Measurements from ENCODE around the gene PPP6R1. TPM values are rescaled to one million over a fixed set of nuclear protein-coding genes. Genes with fewer than 3 reads are reported as not detected.

The PPP6R1 gene
- total and polyA plus RNA-seq, 2 of the 13 experiments (the other 11 are each of a cell fraction or from before 2014, with no cell fraction given) = 25.8 to 54.0 TPM

- TF ChIP-seq, protein P1, sequence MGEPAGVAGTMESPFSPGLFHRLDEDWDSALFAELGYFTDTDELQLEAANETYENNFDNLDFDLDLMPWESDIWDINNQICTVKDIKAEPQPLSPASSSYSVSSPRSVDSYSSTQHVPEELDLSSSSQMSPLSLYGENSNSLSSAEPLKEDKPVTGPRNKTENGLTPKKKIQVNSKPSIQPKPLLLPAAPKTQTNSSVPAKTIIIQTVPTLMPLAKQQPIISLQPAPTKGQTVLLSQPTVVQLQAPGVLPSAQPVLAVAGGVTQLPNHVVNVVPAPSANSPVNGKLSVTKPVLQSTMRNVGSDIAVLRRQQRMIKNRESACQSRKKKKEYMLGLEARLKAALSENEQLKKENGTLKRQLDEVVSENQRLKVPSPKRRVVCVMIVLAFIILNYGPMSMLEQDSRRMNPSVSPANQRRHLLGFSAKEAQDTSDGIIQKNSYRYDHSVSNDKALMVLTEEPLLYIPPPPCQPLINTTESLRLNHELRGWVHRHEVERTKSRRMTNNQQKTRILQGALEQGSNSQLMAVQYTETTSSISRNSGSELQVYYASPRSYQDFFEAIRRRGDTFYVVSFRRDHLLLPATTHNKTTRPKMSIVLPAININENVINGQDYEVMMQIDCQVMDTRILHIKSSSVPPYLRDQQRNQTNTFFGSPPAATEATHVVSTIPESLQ (CRISPR knock-in tag; conservative IDR thresholded peaks at IDR 0.05) = no peak
- TF ChIP-seq HDAC6 (IDR thresholded peaks at IDR 0.05; ENCODE audit: low read depth, low read length) (no peak), GPN1 (CRISPR knock-in tag; IDR thresholded peaks at IDR 0.05; ENCODE audit: borderline replicate concordance) (no peak), NFAT5 (CRISPR knock-in tag; IDR thresholded peaks at IDR 0.05) (no peak), HCFC1 (IDR thresholded peaks at IDR 0.05; ENCODE audit: low read depth, low read length) (peak; percentile 28; the same call in 1 of the 2 replicates), ZNF547 (CRISPR knock-in tag; IDR thresholded peaks at IDR 0.05) (no peak), JDP2 (CRISPR knock-in tag; IDR thresholded peaks at IDR 0.05; ENCODE audit: borderline replicate concordance) (no peak), ZNF138 (CRISPR knock-in tag; IDR thresholded peaks at IDR 0.05; ENCODE audit: low read depth) (no peak), FOXK1 (CRISPR knock-in tag; IDR thresholded peaks at IDR 0.05; ENCODE audit: borderline replicate concordance, low read depth) (no peak), ZSCAN22 (CRISPR knock-in tag; IDR thresholded peaks at IDR 0.05) (no peak), RBM39 (IDR thresholded peaks at IDR 0.05; ENCODE audit: low read depth, low read length, poor library complexity, severe bottlenecking) (no peak), TRIM24 (CRISPR knock-in tag; IDR thresholded peaks at IDR 0.05) (no peak), NR3C1 (CRISPR knock-in tag; IDR thresholded peaks at IDR 0.05) (no peak), E2F2 (CRISPR knock-in tag; IDR thresholded peaks at IDR 0.05; ENCODE audit: borderline replicate concordance) (no peak)
- TF ChIP-seq, protein P2, sequence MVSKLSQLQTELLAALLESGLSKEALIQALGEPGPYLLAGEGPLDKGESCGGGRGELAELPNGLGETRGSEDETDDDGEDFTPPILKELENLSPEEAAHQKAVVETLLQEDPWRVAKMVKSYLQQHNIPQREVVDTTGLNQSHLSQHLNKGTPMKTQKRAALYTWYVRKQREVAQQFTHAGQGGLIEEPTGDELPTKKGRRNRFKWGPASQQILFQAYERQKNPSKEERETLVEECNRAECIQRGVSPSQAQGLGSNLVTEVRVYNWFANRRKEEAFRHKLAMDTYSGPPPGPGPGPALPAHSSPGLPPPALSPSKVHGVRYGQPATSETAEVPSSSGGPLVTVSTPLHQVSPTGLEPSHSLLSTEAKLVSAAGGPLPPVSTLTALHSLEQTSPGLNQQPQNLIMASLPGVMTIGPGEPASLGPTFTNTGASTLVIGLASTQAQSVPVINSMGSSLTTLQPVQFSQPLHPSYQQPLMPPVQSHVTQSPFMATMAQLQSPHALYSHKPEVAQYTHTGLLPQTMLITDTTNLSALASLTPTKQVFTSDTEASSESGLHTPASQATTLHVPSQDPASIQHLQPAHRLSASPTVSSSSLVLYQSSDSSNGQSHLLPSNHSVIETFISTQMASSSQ (IDR thresholded peaks at IDR 0.05; ENCODE audit: low read depth) = no peak
- TF ChIP-seq, protein P2 (CRISPR knock-in tag; IDR thresholded peaks at IDR 0.05; ENCODE audit: borderline replicate concordance) = no peak
Measured at GRCh38 chr19:55301459-55302317, 42.9 kb upstream of the PPP6R1 start (continued).
